ENCODE results near the gene ERH. TPM values are rescaled to one million over a fixed set of nuclear protein-coding genes. Genes with fewer than 3 reads are reported as not detected.

ERH gene
- total RNA-seq, 6 experiments from 2014 or later, result 46.0 to 71.7 (median 68.5) TPM

DNA sequence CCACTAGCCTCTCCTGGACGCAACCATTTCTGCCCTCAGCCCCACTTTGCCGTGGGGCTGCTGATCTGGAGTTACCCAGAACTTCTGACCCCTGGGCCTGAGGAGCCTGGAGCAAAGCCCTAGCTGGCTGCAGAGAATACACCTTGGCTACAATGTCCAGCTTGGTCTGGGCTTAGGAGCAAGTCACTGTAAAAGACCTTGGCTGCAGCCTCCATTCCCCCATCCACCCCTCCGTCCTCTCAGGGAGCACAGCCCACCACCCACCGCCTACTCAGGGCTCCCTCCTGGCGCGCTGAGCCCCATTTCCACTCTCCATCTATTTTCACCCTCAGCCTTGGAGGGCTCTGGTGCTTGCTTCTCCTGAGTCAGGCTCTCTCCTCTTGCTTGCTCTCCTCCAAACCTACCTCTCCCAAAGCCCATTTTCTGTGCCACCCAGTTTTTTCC lies 42.9 kb downstream of the ERH start:
- Histone ChIP-seq H3K9me3 (no peaks in the 10 kb centered on the region), H3K36me3 (no peaks in the 10 kb centered on the region), H3K27ac (no peak overlapping the region), H3K4me1 (no peaks in the 10 kb centered on the region), H3K4me3 (no peak overlapping the region), H3K27me3 (no peaks in the 10 kb centered on the region)
- ATAC-seq (no peak), DNase-seq (no peak)
- WGBS (ENCODE audit: insufficient coverage, low coverage, low lambda C conversion rate, missing lambda C conversion rate), result 97% methylated on average over 5 of the region's 6 CpGs
- intact Hi-C loops (cut with DNase I), result no loop called here
- TF ChIP-seq POLR2A (IDR thresholded peaks at IDR 0.05) (no peak), CTCF (IDR thresholded peaks at IDR 0.05) (no peak)

DNA sequence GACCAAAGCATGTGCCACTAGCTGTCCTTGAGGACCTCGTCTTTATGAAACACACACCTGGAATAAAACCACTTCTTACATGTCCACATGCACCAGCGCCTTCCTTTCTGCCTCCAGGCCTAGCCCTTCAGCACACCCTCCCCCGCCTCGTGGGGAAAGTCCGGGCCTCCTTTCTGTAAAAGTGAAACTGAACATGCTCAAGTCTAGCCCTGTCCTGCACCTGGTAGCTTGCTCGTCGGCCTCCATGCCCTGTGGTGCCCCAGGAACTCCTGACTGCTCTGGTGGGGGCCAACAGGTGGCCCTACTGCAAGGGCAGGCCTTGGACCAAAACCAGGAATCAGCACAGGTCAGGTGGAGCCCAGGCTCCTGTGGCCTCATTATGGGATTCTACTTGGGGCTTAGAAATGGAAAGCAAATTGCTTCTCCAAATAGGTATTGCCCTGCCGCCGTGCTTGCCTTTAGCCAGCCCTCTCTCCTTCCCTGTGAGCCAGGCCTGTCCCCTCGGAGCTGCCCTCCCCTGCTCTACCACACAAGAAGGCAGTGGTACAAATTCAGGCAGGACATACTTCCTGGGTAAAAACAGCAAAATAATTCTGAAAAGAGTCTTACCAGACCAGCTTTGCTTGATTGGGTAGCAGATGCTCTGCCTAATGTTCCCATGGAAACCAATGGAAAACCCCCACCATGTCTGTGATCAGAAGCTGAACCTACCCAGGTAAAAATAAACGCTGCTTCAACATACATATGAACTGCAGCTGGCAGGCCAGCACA lies 43.5 kb downstream of the ERH start:
- no peak for TF ChIP-seq POLR2A (IDR thresholded peaks at IDR 0.05)
- no peak for TF ChIP-seq CTCF (IDR thresholded peaks at IDR 0.05)
- intact Hi-C loops (cut with DNase I), result no loop called here
- 56% methylated on average over 9 of the region's 11 CpGs for WGBS (ENCODE audit: insufficient coverage, low coverage, low lambda C conversion rate, missing lambda C conversion rate)
- no peaks in the 10 kb centered on the region for H3K4me1 ChIP-seq
- H3K4me3 ChIP-seq, result no peak overlapping the region
- no peaks in the 10 kb centered on the region for H3K9me3 ChIP-seq
- DNase-seq (peak in 1 of 3 donors; percentile 34), ATAC-seq (peak; percentile 25 to 74 (median 53))
- H3K27me3 ChIP-seq, result no peaks in the 10 kb centered on the region
- H3K36me3 ChIP-seq, result no peaks in the 10 kb centered on the region
- H3K27ac ChIP-seq, result no peak overlapping the region

- no peaks in the 10 kb centered on the region for H3K4me1 ChIP-seq
- H3K9me3 ChIP-seq, result no peaks in the 10 kb centered on the region
- ATAC-seq (no peak), DNase-seq (no peak)
- WGBS (ENCODE audit: insufficient coverage, low coverage, low lambda C conversion rate, missing lambda C conversion rate), result 94% methylated on average over 3 of the region's 3 CpGs
- no peaks in the 10 kb centered on the region for H3K36me3 ChIP-seq
- H3K27ac ChIP-seq, result no peak overlapping the region
- intact Hi-C loops (cut with DNase I), result no loop called here
- H3K27me3 ChIP-seq, result no peaks in the 10 kb centered on the region
- H3K4me3 ChIP-seq, result no peak overlapping the region
- TF ChIP-seq POLR2A (IDR thresholded peaks at IDR 0.05), result no peak
- TF ChIP-seq CTCF (IDR thresholded peaks at IDR 0.05), result no peak
These were observed 44.9 kb downstream of the ERH start for GRCh38 chr14:69353168-69353567.

GRCh38 chr14:69351911-69352310 lies 46.2 kb downstream of the ERH start:
- Histone ChIP-seq H3K4me3 (no peak overlapping the region), H3K36me3 (no peaks in the 10 kb centered on the region), H3K9me3 (no peaks in the 10 kb centered on the region), H3K4me1 (no peaks in the 10 kb centered on the region), H3K27me3 (no peaks in the 10 kb centered on the region), H3K27ac (no peak overlapping the region)
- intact Hi-C loops (cut with DNase I), result no loop called here
- WGBS (ENCODE audit: insufficient coverage, low coverage, low lambda C conversion rate, missing lambda C conversion rate), result 60% methylated on average over 2 of the region's 5 CpGs
- TF ChIP-seq CTCF (IDR thresholded peaks at IDR 0.05) (no peak), POLR2A (IDR thresholded peaks at IDR 0.05) (no peak)
- DNase-seq, result no peak
- no peak for ATAC-seq
